HEK293 (cell line): Measurements from ENCODE around the gene GDA.

ENCODE experiments used
- CTCF ChIP-seq: fragments of 450-650 bp; formaldehyde crosslinking; IDR thresholded peaks from 2 replicates; pipeline ENCODE4 v1.5.1; 2016; ENCODE audit warnings: missing biosample characterization, missing genetic modification characterization
- SALL2 ChIP-seq: fragments of 450-650 bp; formaldehyde crosslinking; IDR thresholded peaks from 2 replicates; pipeline ENCODE4 v1.5.0; 2017; ENCODE audit warnings: missing biosample characterization, mild to moderate bottlenecking, missing genetic modification characterization, borderline replicate concordance
- TCF7L2 ChIP-seq: IDR thresholded peaks from 2 replicates; pipeline ENCODE4 v1.6.1; 2011; ENCODE audit warnings: low read depth, mild to moderate bottlenecking, inconsistent platforms, low read length, moderate library complexity, borderline replicate concordance
- ZFP69B ChIP-seq: fragments of 450-650 bp; formaldehyde crosslinking; IDR thresholded peaks from 2 replicates; pipeline ENCODE4 v1.5.1; 2016; ENCODE audit warnings: missing biosample characterization, missing genetic modification characterization
- ZNF311 ChIP-seq: fragments of 450-650 bp; formaldehyde crosslinking; IDR thresholded peaks from 2 replicates; pipeline ENCODE4 v1.5.1; 2017; ENCODE audit warnings: missing biosample characterization, missing genetic modification characterization, borderline replicate concordance
- ZNF391 ChIP-seq: fragments of 450-650 bp; formaldehyde crosslinking; IDR thresholded peaks from 2 replicates; pipeline ENCODE4 v1.5.1; 2016; ENCODE audit warnings: low read depth, missing biosample characterization, missing genetic modification characterization, borderline replicate concordance
- ZNF629 ChIP-seq: fragments of 450-650 bp; formaldehyde crosslinking; IDR thresholded peaks from 2 replicates; pipeline ENCODE4 v1.5.1; 2017; ENCODE audit warnings: missing biosample characterization, missing genetic modification characterization
- ZNF645 ChIP-seq: fragments of 450-650 bp; formaldehyde crosslinking; IDR thresholded peaks from 2 replicates; pipeline ENCODE4; 2016; ENCODE audit warnings: missing biosample characterization, missing genetic modification characterization
- ZNF768 ChIP-seq: fragments of 450-650 bp; formaldehyde crosslinking; IDR thresholded peaks from 2 replicates; pipeline ENCODE4 v1.5.1; 2018; ENCODE audit warnings: missing biosample characterization, mild to moderate bottlenecking, missing genetic modification characterization

GRCh38 chr9:72202009-72202408 is 52.8 kb downstream of the GDA start:
- TF ChIP-seq ZFP69B (tag by site-specific recombination) (no peak), CTCF (tag by site-specific recombination) (no peak), SALL2 (tag by site-specific recombination) (no peak), ZNF629 (no peak), ZNF768 (tag by site-specific recombination) (no peak), ZNF645 (tag by site-specific recombination) (no peak), ZNF311 (tag by site-specific recombination) (no peak), TCF7L2 (no peak), ZNF391 (tag by site-specific recombination) (no peak)
